Heart left ventricle (tissue), 16 donors: ENCODE measurements around the gene HS6ST3. TPM values are rescaled to one million over a fixed set of nuclear protein-coding genes. Genes with fewer than 3 reads are reported as not detected.

Experiments
- ATAC-seq, 4 donors: fragments of 200-7000 bp; cut with Tn5 transposase; one replicate each; pipeline ENCODE4 v1.9.1; 2020 to 2022; ENCODE audit warnings: moderate library complexity in 4 of 4, mild to moderate bottlenecking in 3 of 4, moderate number of reproducible peaks in 1 of 4
- DNase-seq, 5 donors: peaks; one replicate each; pipeline ENCODE4 v3.0.0-alpha.2; 2020
- H3K27ac ChIP-seq, 12 donors: fragments of 200-600 bp; sonication (generic) in 4 of 12; one replicate each; pipeline versions ENCODE4 v1.5.0 to v1.8.0; 2016 to 2022; ENCODE audit warnings: mild to moderate bottlenecking in 2 of 12
- H3K27me3 ChIP-seq, 9 donors: fragments of 200-600 bp; sonication (generic) in 2 of 9; one replicate each; pipeline versions ENCODE4 v1.5.1 to v1.8.0; 2016 to 2022; ENCODE audit warnings: mild to moderate bottlenecking in 3 of 9
- H3K36me3 ChIP-seq, 9 donors: fragments of 200-600 bp; sonication (generic) in 2 of 9; one replicate each; pipeline versions ENCODE4 v1.5.0 to v1.8.0; 2018 to 2022; ENCODE audit warnings: mild to moderate bottlenecking in 2 of 9
- H3K4me1 ChIP-seq, 12 donors: fragments of 200-600 bp; sonication (generic) in 4 of 12; one replicate each; pipeline versions ENCODE4 v1.5.0 to v1.8.0; 2016 to 2022; ENCODE audit warnings: mild to moderate bottlenecking in 3 of 12
- H3K4me3 ChIP-seq, 12 donors: fragments of 200-600 bp; sonication (generic) in 4 of 12; one replicate each; pipeline versions ENCODE4 v1.5.0 to v1.8.0; 2017 to 2022; ENCODE audit warnings: mild to moderate bottlenecking in 9 of 12, moderate library complexity in 4 of 12
- H3K9me3 ChIP-seq, 12 donors: fragments of 200-600 bp; sonication (generic) in 4 of 12; one replicate each; pipeline versions ENCODE4 v1.5.0 to v1.8.0; 2016 to 2022; ENCODE audit warnings: mild to moderate bottlenecking in 1 of 12
- CTCF ChIP-seq, 12 donors: fragments of 200-600 bp; sonication (generic) in 4 of 12; IDR thresholded peaks; one replicate each; pipeline versions ENCODE4 v1.5.0 to v1.8.0; 2018 to 2022; ENCODE audit warnings: antibody characterized with exemption in 12 of 12, mild to moderate bottlenecking in 5 of 12
- POLR2A ChIP-seq, 2 donors: fragments of 450-650 bp; IDR thresholded peaks; one replicate each; pipeline ENCODE4 v1.6.1; 2017; ENCODE audit warnings: antibody characterized with exemption in 2 of 2, mild to moderate bottlenecking in 2 of 2, moderate library complexity in 2 of 2
- WGBS, 4 donors: extraction: QIAGEN DNeasy Blood & Tissue Kit in 2 of 4; methylation state at CpG; one replicate each; pipeline versions ENCODE4 v1.1.5 to v1.1.7; 2013 to 2018; 5-methylcytosine and 5-hydroxymethylcytosine counted together
- intact Hi-C, 10 donors: fragments of 100-400 bp; cut with DNase I; formaldehyde crosslinking; loops; one replicate each; pipeline versions ENCODE4 v1.11.1 to v1.14.2; 2022
- polyA plus RNA-seq, 2 donors: library from polyadenylated mRNA; stranded (reverse); fragments of 200-250 nt; gene quantifications; one replicate each; pipeline ENCODE4 v1.2.3, GENCODE V29; 2013
- total RNA-seq, 9 donors: library from RNA; depleted of rRNA in 2 of 9; stranded (reverse); fragments of >200 nt in 2 of 9; fragmentation: NEBNext Ultra II Directional in 3 of 9; extraction: Animal tissue kit (Norgen Biotek cat#: 25700) in 3 of 9; gene quantifications; one replicate each; pipeline versions ENCODE4 v1.1.0 to v1.2.4, GENCODE V29; 2016 to 2023
- donor health status: ischemic (EF 13 %, LVEDD 7.1; RV severe dilation, severe dysfunction).
- donor health status: healthy with polysubstance abuse.
- donor health status: DM: no; HTN: yes; CAD: no.
- donor health status: DM: no; HTN: no; CAD: no.
- donor health status: ischemic (EF 25% LVEDD 6.9; RV normal size, moderate dysfunction).
- donor health status: ischemic (EF 25% LVEDD 5.7; RV mildly dilated, moderate dysfunction).
- donor health status: healthy.
- donor health status: DM: yes; HTN: yes; CAD: no.
- donor health status: ischemic (EF 35%, LVEDD 5.7; RV mildly dilated, moderate dysfunction).
- donor health status: nonischemic (EF 11% LVEDD 7.7; RV severe dilation, severe dysfunction).
- donor health status: DM: yes; HTN: yes; CAD: no.
- donor health status: PGD.
- donor health status: ischemic (EF 29% LVEDD 5.4; RV normal size, mild dysfunction).
- donor health status: nonischemic (EF 23%, LVEDD 6.1; RV moderate dilation, normal function).

The HS6ST3 gene
- total and polyA plus RNA-seq, 11 donors, result 0.01 to 5.2 (median 1.2) TPM

GRCh38 chr13:96819375-96819774, 729.5 kb downstream of the HS6ST3 start:
- H3K9me3 ChIP-seq, result peaks cover 0 to 7% (median 0%) of the 10 kb centered on the region in 12 donors
- H3K36me3 ChIP-seq, result no peaks in the 10 kb centered on the region

DNA sequence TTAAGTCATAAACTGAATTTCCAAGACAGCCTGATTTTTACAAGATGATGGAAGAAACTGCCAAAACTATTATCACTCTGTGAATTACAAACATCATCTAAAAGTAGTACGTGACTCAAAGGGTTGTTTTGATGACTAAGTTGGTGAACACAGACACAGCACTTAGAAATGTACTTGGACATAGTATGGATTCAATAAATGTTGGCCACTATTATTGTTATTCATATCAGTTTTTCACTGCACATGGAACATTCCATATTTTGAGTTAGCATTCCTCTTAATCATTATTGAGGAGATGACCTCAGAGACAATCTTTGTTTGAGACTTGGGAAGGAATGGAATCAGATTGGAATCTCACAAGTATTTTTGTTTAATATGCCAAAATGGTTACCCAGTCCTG, 731.5 kb downstream of the HS6ST3 start:
- H3K27me3 ChIP-seq, result peaks cover 0 to 3% (median 0%) of the 10 kb centered on the region in 9 donors
- ATAC-seq (no peak), DNase-seq (no peak)
- H3K36me3 ChIP-seq, result no peaks in the 10 kb centered on the region
- TF ChIP-seq POLR2A (IDR thresholded peaks at IDR 0.05), result no peak
- no peak for TF ChIP-seq CTCF (IDR thresholded peaks at IDR 0.05)
- H3K4me1 ChIP-seq, result peaks cover 0 to 2% (median 0%) of the 10 kb centered on the region in 12 donors
- WGBS, 4 donors, result 78 to 81% (median 79%) methylated on average over 1 of the region's 1 CpG
- H3K9me3 ChIP-seq, result no peaks in the 10 kb centered on the region
- no peak overlapping the region for H3K27ac ChIP-seq
- intact Hi-C loops, result loop anchor here in 3 of 10 donors (5.0 to 10.0 kb wide), 2 partner anchors 133 to 799 kb away; no protein-coding TSS in a partner anchor
- no peak overlapping the region for H3K4me3 ChIP-seq

More at GRCh38 chr13:96819375-96819774, 729.5 kb downstream of the HS6ST3 start:
- no peak for DNase-seq
- Histone ChIP-seq H3K4me1 (peaks cover 0 to 2% (median 0%) of the 10 kb centered on the region in 12 donors), H3K4me3 (no peak overlapping the region), H3K27me3 (peaks cover 0 to 3% (median 0%) of the 10 kb centered on the region in 9 donors), H3K27ac (no peak overlapping the region)
- no peak for ATAC-seq
- TF ChIP-seq CTCF (IDR thresholded peaks at IDR 0.05), result no peak
- no peak for TF ChIP-seq POLR2A (IDR thresholded peaks at IDR 0.05)
- WGBS, 4 donors, result 89 to 94% (median 92%) methylated on average over 5 of the region's 5 CpGs
- intact Hi-C loops, result loop anchor here in 8 of 10 donors (5.0 to 10.0 kb wide), 5 partner anchors 675 to 802 kb away; no protein-coding TSS in a partner anchor

GRCh38 chr13:96821971-96822370, 732.1 kb downstream of the HS6ST3 start:
- no peak for TF ChIP-seq POLR2A (IDR thresholded peaks at IDR 0.05)
- no peak for TF ChIP-seq CTCF (IDR thresholded peaks at IDR 0.05)
- H3K9me3 ChIP-seq, result no peaks in the 10 kb centered on the region
- no peak for ATAC-seq
- WGBS, 4 donors, result 72 to 79% (median 74%) methylated on average over 8 to 9 of the region's 9 CpGs
- H3K36me3 ChIP-seq, result no peaks in the 10 kb centered on the region
- H3K4me3 ChIP-seq, result no peak overlapping the region
- no peak overlapping the region for H3K27ac ChIP-seq
- peaks cover 0 to 3% (median 0%) of the 10 kb centered on the region in 9 donors for H3K27me3 ChIP-seq
- intact Hi-C loops, result loop anchor here in 3 of 10 donors (5.0 to 10.0 kb wide), 2 partner anchors 133 to 800 kb away; no protein-coding TSS in a partner anchor
- no peak for DNase-seq
- no peaks in the 10 kb centered on the region for H3K4me1 ChIP-seq

DNA sequence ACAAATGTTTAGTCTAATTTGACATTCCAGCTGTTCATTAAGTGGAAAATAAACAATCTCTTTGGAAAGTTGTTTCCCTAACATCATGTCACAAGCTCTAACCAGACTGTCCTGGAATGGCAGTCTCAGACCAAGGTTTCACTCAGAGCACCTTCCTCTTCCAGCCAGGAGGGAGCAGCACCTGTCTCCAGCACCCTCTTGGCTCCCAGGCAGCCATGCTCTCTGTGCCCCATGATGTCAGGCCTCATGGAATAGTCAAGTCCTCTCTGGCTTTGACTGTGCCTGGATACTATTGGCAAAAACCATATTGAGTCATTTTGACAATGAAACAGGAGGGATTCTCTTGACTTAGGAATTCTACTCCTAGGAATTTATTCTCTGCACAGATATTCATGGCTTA, 733.0 kb downstream of the HS6ST3 start:
- no peak for DNase-seq
- H3K27me3 ChIP-seq, result no peaks in the 10 kb centered on the region
- intact Hi-C loops, result loop anchor here in 3 of 10 donors (5.0 to 10.0 kb wide), 2 partner anchors 132 to 801 kb away; no protein-coding TSS in a partner anchor
- H3K9me3 ChIP-seq, result no peaks in the 10 kb centered on the region
- no peaks in the 10 kb centered on the region for H3K4me1 ChIP-seq
- no peak overlapping the region for H3K27ac ChIP-seq
- no peak for ATAC-seq
- TF ChIP-seq CTCF (IDR thresholded peaks at IDR 0.05), result peak in 3 of 12 donors; percentile 13 to 14 (median 13)
- no peak for TF ChIP-seq POLR2A (IDR thresholded peaks at IDR 0.05)
- no peak overlapping the region for H3K4me3 ChIP-seq
- no peaks in the 10 kb centered on the region for H3K36me3 ChIP-seq
